HG02973 (cell line): ENCODE data around the gene ADTRP.

ENCODE experiments used
- ATAC-seq: cut with Tn5 transposase; IDR thresholded peaks from one replicate; pipeline ENCODE4 v1.9.1; 2021; ENCODE audit warnings: moderate library complexity; ENCODE audit not compliant: unreplicated experiment

Gene ADTRP

GRCh38 chr6:11729076-11729475, 49.5 kb downstream of the ADTRP start:
- no peak for ATAC-seq

- no peak for ATAC-seq
Observed at GRCh38 chr6:11727998-11728961, 50.3 kb downstream of the ADTRP start.

GRCh38 chr6:11727346-11727997, 51.1 kb downstream of the ADTRP start:
- ATAC-seq: no peak

GRCh38 chr6:11724286-11724685, 54.3 kb downstream of the ADTRP start:
- no peak for ATAC-seq

GRCh38 chr6:11722805-11723631, 55.6 kb downstream of the ADTRP start:
- ATAC-seq: no peak

- ATAC-seq: no peak
Observed at GRCh38 chr6:11722220-11722619, 56.4 kb downstream of the ADTRP start.

- ATAC-seq: no peak
Observed at GRCh38 chr6:11718463-11718862, 60.1 kb downstream of the ADTRP start.

GRCh38 chr6:11718031-11718430, 60.6 kb downstream of the ADTRP start:
- ATAC-seq: no peak

- no peak for ATAC-seq
Observed at GRCh38 chr6:11714798-11715285, 63.8 kb downstream of the ADTRP start.

GRCh38 chr6:11714116-11714797, 64.3 kb downstream of the ADTRP start:
- ATAC-seq: no peak

GRCh38 chr6:11712760-11713159, 65.8 kb downstream of the ADTRP start:
- no peak for ATAC-seq

GRCh38 chr6:11711984-11712711, 66.5 kb downstream of the ADTRP start:
- no peak for ATAC-seq

GRCh38 chr6:11711003-11711983, 67.3 kb downstream of the ADTRP start:
- no peak for ATAC-seq

- ATAC-seq: no peak
Observed at GRCh38 chr6:11710311-11710761, 68.3 kb downstream of the ADTRP start.

- ATAC-seq: no peak
Observed at GRCh38 chr6:11706171-11706570, 72.4 kb downstream of the ADTRP start.

- no peak for ATAC-seq
Observed at GRCh38 chr6:11705483-11705882, 73.1 kb downstream of the ADTRP start.

- no peak for ATAC-seq
Observed at GRCh38 chr6:11705069-11705468, 73.5 kb downstream of the ADTRP start.

GRCh38 chr6:11703725-11704124, 74.9 kb downstream of the ADTRP start:
- ATAC-seq: no peak
